Vagina (tissue), 2 donors: ENCODE data around the gene ARL1.

Source experiments
- POLR2AphosphoS5 ChIP-seq, 2 donors: sonication (generic); formaldehyde crosslinking; IDR thresholded peaks; one replicate each; pipeline ENCODE4 v1.9.0; 2017; ENCODE audit warnings: antibody characterized with exemption in 2 of 2, mild to moderate bottlenecking in 2 of 2, low read depth in 1 of 2; ENCODE audit not compliant: insufficient read depth in 1 of 2
- TF ChIP-seq, protein P1 (sequence below), 3 experiments: fragments of 450-650 bp in 2 of 3; fragments of 200-600 bp in 1 of 3; sonication (generic) in 1 of 3; IDR thresholded peaks; one replicate each; pipeline ENCODE4 v1.5.1; 2017 to 2019; ENCODE audit warnings: antibody characterized with exemption in 3 of 3, mild to moderate bottlenecking in 2 of 3, moderate library complexity in 2 of 3

DNA sequence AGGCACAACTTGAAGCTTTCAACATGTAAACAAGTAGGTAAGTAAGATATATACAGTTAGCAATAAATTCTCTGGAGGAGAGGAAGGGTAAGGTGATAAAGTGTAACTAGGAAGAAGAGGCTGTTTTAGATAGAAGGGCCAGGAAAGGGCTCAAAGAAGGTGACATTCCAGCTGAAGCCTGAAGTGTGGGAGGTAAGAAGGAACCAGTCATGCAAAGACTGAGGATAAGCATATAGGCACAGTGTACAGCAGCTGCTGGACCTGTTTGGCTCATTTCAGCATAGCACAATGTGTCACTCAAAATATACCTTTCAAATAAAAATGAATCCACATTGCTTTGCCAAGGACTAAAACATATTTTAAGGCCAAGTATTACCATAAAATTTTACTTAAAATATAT, 28.6 kb upstream of the ARL1 start:
- TF ChIP-seq, protein P1, sequence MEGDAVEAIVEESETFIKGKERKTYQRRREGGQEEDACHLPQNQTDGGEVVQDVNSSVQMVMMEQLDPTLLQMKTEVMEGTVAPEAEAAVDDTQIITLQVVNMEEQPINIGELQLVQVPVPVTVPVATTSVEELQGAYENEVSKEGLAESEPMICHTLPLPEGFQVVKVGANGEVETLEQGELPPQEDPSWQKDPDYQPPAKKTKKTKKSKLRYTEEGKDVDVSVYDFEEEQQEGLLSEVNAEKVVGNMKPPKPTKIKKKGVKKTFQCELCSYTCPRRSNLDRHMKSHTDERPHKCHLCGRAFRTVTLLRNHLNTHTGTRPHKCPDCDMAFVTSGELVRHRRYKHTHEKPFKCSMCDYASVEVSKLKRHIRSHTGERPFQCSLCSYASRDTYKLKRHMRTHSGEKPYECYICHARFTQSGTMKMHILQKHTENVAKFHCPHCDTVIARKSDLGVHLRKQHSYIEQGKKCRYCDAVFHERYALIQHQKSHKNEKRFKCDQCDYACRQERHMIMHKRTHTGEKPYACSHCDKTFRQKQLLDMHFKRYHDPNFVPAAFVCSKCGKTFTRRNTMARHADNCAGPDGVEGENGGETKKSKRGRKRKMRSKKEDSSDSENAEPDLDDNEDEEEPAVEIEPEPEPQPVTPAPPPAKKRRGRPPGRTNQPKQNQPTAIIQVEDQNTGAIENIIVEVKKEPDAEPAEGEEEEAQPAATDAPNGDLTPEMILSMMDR (IDR thresholded peaks at IDR 0.05): no peak
- TF ChIP-seq POLR2AphosphoS5 (IDR thresholded peaks at IDR 0.05; ENCODE audit: insufficient read depth in 1 of 2, low read depth in 1 of 2): no peak
